Left ventricle myocardium superior (tissue), 1 donor: ENCODE data around the gene NUP93. TPM values are rescaled to one million over a fixed set of nuclear protein-coding genes. Genes with fewer than 3 reads are reported as not detected.
"Not testable (repeated sequence)": the region's sequence is repeated elsewhere in the genome, so short reads cannot be mapped to it uniquely, and the experiment has no call there.

ENCODE experiments used
- ATAC-seq: fragments of 200-7000 bp; cut with Tn5 transposase; one replicate; pipeline ENCODE4 v1.9.1; 2020; ENCODE audit warnings: mild to moderate bottlenecking, moderate library complexity
- DNase-seq: peaks from one replicate; pipeline ENCODE4 v3.0.0-alpha.2; 2020
- intact Hi-C: fragments of 100-400 bp; cut with micrococcal nuclease; formaldehyde crosslinking; loops from one replicate; pipeline ENCODE4 v1.11.0; 2022
- total RNA-seq: library from RNA; stranded (reverse); fragmentation: NEBNext Ultra II Directional; extraction: Animal tissue kit (Norgen Biotek cat#: 25700); gene quantifications from one replicate; pipeline ENCODE4 v1.2.1, GENCODE V29; 2021
- donor health status: DM: no; HTN: yes; CAD: no; lungs with severe emphysema.

NUP93 gene
- total RNA-seq, 1 donor from 2014 or later = 26.2 TPM

- ATAC-seq (no peak), DNase-seq (no peak)
- intact Hi-C loops = no loop called here
These were observed 144.9 kb downstream of the NUP93 start for GRCh38 chr16:56874800-56875199.

GRCh38 chr16:56876048-56876447, 146.1 kb downstream of the NUP93 start:
- no peak for ATAC-seq
- DNase-seq = no peak
- intact Hi-C loops = no loop called here

- ATAC-seq (no peak), DNase-seq (no peak)
- intact Hi-C loops = no loop called here
These were observed 147.7 kb downstream of the NUP93 start for GRCh38 chr16:56877486-56878182.

GRCh38 chr16:56878282-56878854, 148.4 kb downstream of the NUP93 start:
- intact Hi-C loops = no loop called here
- DNase-seq (no peak), ATAC-seq (no peak)

GRCh38 chr16:56879276-56879675, 149.3 kb downstream of the NUP93 start:
- ATAC-seq (no peak), DNase-seq (no peak)
- intact Hi-C loops = no loop called here

- intact Hi-C loops = no loop called here
These were observed 150.2 kb downstream of the NUP93 start for GRCh38 chr16:56880176-56880575.

GRCh38 chr16:56880685-56881084, 150.8 kb downstream of the NUP93 start:
- no peak for DNase-seq
- intact Hi-C loops = no loop called here

More at GRCh38 chr16:56880176-56880575, 150.2 kb downstream of the NUP93 start:
- ATAC-seq (no peak), DNase-seq (no peak)

GRCh38 chr16:56882077-56882800, 152.3 kb downstream of the NUP93 start:
- DNase-seq (no peak), ATAC-seq (no peak)
- intact Hi-C loops = no loop called here

More at GRCh38 chr16:56880685-56881084, 150.8 kb downstream of the NUP93 start:
- no peak for ATAC-seq

GRCh38 chr16:56883586-56883985, 153.7 kb downstream of the NUP93 start:
- ATAC-seq = peak; percentile 41
- intact Hi-C loops = no loop called here
- DNase-seq = no peak

- no peak for ATAC-seq
- intact Hi-C loops = no loop called here
- DNase-seq = no peak
These were observed 154.2 kb downstream of the NUP93 start for GRCh38 chr16:56884026-56884582.

- intact Hi-C loops, DNase-seq, ATAC-seq: not testable (repeated sequence)
These were observed 155.0 kb downstream of the NUP93 start for GRCh38 chr16:56884929-56885328.

- intact Hi-C loops = no loop called here
- ATAC-seq (no peak), DNase-seq (no peak)
These were observed 155.7 kb downstream of the NUP93 start for GRCh38 chr16:56885446-56886162.

- intact Hi-C loops = no loop called here
- no peak for DNase-seq
- ATAC-seq = no peak
These were observed 156.4 kb downstream of the NUP93 start for GRCh38 chr16:56886296-56886695.

GRCh38 chr16:56886826-56887225, 156.9 kb downstream of the NUP93 start:
- no peak for ATAC-seq
- DNase-seq = no peak

GRCh38 chr16:56888806-56889205, 158.9 kb downstream of the NUP93 start:
- intact Hi-C loops = no loop called here
- DNase-seq (no peak), ATAC-seq (no peak)

More at GRCh38 chr16:56886826-56887225, 156.9 kb downstream of the NUP93 start:
- intact Hi-C loops = no loop called here

- no peak for ATAC-seq
- intact Hi-C loops = no loop called here
- DNase-seq = no peak
These were observed 159.3 kb downstream of the NUP93 start for GRCh38 chr16:56889206-56889605.

- DNase-seq (peak; percentile 4), ATAC-seq (no peak)
These were observed 161.8 kb downstream of the NUP93 start for GRCh38 chr16:56891685-56892084.

GRCh38 chr16:56892705-56893104, 162.8 kb downstream of the NUP93 start:
- DNase-seq = no peak
- intact Hi-C loops = no loop called here
- ATAC-seq = no peak

More at GRCh38 chr16:56891685-56892084, 161.8 kb downstream of the NUP93 start:
- intact Hi-C loops = no loop called here

GRCh38 chr16:56894331-56894917, 164.5 kb downstream of the NUP93 start:
- no peak for ATAC-seq
- intact Hi-C loops = no loop called here

More at GRCh38 chr16:56894331-56894917, 164.5 kb downstream of the NUP93 start:
- DNase-seq = no peak
